Measurements from ENCODE around the gene SKIC3.
A peak's percentile ranks its signal among the peaks of the same experiment; 100 is the strongest.

The SKIC3 gene

DNA sequence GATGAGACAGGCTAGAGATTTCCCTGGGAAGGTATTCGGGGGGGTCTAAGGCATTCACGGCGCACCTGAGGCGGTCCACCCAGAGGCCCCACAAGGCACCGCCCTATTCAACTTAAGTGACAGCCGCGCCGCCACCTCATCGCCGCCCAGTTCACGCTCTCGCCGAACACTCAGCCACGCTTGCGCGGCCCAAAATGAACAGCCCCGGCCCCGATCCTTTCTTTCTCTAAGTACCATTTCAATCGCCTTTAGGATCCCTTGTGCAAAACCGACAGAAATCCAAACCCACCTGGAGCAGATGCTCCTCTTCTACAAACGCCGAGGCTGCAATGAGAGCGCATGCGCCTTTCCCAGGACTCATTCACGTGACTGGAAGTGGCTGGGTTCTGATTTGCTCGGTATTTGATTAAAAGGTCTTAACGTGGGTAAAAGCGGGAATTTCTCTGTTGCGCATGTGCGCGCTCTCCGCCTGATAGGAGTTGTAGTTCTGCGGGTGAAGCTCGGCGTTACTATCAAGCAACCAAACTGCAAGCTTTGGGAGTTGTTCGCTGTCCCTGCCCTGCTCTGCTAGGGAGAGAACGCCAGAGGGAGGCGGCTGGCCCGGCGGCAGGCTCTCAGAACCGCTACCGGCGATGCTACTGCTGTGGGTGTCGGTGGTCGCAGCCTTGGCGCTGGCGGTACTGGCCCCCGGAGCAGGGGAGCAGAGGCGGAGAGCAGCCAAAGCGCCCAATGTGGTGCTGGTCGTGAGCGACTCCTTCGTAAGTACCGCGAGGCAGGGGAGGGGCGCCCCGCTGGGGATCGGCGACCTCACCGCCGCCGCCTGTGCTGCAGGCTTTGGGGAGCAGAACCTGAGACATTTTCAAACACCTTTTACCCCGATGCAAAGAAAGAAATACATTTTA is at the start of gene SKIC3, which contains the start of gene ARSK:
SKIC3 (minus strand) TSS at position 331 of the 902 bp plus-strand sequence. CDS start 7,827 bp downstream, outside the sequence.
ARSK (plus strand) TSS at position 455 of the 902 bp plus-strand sequence; CDS start at position 633, 178 bp downstream.
- peak; percentile 83 for DNase-seq (ENCODE audit: low read depth)

DNA sequence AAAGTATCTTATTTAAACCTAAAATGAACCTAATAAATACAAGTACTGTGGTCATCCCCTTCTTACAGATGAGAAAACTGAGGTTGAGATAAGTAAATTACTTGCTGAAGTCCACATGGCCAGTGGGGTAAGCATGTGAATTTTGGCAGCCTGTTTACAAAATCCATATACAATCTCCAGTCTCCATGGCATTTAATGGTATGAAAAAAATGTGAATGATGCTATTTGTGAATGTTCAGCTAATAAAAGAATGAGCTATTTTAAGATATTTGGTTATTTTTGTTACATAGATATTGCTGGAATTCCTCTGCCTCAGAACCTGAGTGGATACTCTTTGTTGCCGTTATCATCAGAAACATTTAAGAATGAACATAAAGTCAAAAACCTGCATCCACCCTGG is 45.8 kb upstream of the SKIC3 start:
- DNase-seq (ENCODE audit: low read depth): no peak

DNA sequence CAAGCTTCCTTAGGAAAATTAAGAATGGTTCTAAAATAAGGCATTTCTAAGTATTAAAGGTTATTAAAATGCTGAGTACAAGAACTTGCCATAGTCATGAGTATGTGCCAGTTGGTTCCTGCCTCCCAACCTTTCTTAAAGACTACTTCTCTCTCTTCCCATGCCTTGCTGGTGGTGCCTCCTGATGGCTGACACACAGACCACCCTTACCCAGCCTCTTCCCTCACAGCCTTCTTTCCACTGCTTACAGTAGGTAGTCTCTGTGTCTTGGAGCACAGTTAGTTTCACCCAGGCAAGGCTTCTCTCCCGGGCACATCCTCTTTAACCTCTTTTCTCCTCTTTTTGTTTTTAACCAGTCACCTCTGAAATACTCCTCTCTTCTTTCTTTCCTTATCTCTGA is 44.5 kb upstream of the SKIC3 start:
- no peak for DNase-seq (ENCODE audit: low read depth)

DNA sequence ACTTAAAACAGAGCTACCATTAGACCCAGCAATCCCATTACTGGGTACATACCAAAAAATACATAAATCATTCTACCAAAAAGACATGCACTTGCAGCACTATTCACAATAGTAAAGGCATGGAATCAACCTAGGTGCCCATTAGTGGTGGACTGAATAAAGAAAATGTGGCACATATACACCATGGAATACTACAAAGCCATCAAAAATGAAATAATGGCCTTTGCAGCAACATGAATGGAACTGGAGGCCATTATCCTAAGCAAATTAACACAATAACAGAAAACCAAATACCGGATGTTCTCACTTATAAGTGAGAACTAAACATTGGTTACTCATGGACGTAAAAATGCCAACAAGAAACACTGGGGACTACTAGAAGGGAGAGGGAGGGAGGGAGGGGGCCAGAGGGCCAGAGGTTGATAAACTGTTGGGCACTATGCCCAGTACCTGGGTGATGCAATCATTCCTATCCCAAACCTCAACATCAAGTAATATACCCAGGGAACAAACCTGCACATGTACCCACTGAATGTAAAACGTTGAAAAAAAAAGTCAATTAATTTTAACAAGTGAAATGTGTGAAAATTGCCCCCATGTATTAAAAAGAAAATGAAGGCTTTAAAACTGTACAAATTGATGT is 40.6 kb upstream of the SKIC3 start:
- no peak for DNase-seq (ENCODE audit: low read depth)

DNA sequence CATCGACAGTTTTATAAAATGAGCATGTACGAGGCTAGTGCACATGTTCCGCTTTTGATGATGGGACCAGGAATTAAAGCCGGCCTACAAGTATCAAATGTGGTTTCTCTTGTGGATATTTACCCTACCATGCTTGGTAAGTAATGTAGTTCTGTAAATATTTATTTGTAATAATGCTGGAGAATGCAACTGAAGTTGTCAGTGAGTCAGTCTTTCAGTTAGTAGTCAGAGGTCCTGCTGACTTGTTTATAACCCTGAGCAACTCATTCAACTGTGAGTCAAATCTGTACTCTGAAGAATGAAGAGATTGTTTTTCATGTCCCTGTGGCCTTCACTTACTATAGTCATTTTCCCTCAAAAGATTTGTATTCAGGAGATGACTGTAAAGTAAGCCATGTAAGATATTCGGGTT is 36.7 kb upstream of the SKIC3 start:
- DNase-seq (ENCODE audit: low read depth): no peak

DNA sequence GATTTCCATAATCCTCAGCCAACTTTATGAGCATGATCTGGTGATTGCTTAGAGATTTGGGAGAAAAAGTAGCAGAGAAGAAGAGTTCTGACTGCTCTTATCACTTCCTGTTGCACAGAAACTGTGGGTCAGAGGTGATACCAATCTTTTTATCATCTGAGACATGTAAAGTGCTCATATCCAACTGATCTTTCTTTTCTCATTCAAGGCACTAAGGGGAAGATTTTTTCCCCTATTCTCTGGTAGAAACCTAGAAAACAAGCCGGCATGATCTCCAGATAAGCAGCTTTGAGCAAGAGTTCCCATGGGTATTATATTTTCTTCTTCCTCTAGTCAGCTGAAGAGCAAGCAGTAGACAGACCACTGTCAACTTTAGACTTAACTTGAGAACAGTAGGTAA is 36.1 kb upstream of the SKIC3 start:
- DNase-seq (ENCODE audit: low read depth): no peak

DNA sequence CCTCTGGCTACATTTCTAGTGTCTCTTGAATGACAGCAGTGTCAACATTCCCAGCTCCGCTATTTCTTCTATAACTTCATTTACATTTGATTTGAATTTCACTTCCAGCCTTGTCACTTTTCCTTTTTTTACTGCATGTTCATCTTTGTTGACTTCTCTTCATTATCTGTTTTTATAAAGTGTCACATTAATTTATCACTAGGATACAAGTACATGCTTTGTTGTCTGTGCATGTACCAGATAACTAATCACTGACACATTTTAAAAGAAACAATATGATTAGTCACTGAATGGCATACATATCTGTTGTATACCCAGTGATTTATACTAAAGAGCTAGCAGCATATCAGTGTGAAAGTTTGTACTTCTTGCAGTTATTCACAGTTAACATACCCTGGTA is 29.2 kb upstream of the SKIC3 start:
- DNase-seq (ENCODE audit: low read depth): no peak

DNA sequence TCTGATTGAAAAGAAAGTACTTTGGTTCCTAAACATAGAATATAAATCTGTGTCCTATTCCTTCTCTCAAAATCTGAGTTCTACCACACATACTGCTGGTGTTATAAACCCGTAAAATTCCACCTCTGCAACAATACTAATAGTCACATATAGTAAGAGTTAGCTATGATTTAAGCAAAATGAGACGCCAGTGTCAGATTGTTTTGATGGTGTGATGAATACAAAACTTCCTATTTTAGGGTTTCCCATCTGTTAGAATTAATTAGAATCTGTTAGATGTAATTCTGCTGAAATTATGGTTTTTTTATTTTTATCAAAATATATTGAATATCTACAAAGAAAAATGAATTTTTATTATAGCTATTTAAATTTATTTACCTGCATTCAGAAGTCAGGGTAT is 26.8 kb upstream of the SKIC3 start:
- no peak for DNase-seq (ENCODE audit: low read depth)

DNA sequence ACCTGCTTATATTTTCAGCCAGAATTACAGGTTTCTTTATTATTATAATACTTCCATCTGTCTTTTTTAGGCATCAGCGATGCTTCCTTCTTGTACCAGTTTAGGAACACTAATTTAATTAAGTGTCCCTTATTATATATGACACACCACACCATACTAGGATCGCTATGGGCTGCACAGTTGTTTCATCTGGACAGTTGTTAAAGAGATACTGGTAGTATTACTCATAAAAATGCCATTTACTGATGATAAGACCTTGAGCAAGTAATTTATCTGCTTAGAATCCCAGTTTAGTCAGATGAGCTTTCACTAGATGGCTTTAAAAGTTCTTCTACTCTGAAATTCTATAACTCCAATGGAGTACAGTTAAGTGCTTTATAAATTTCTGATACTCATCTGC is 17.2 kb upstream of the SKIC3 start:
- no peak for DNase-seq (ENCODE audit: low read depth)

DNA sequence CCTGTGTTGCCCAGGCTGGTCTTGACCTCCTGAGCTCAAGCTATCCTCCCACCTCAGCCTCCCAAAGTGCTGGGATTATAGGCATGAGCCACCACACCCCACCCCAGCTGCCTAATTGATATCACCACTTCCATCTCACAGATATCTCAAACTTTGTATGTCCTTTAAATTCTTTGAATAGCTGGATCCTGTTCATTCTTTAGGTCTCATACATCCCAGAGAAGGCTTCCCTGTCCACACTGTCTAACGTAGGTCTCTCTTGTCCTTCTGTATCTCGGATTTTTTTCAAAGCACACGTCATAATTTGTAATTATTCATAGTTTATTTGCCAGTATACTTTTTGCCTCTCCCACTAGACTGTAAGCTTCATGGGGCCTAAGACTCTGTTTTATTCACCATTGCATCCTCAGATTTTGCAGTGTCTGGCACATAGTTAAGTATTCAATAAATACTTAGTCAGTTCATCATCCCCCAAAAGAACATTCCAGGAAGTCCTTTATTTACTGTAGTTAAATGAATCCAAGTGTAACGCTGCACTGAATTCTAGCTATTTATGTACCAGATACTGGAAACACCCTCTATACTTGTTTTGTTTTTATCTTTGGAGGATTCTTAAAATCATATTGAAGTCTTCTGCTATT is 10.6 kb upstream of the SKIC3 start:
- DNase-seq (ENCODE audit: low read depth): no peak

DNA sequence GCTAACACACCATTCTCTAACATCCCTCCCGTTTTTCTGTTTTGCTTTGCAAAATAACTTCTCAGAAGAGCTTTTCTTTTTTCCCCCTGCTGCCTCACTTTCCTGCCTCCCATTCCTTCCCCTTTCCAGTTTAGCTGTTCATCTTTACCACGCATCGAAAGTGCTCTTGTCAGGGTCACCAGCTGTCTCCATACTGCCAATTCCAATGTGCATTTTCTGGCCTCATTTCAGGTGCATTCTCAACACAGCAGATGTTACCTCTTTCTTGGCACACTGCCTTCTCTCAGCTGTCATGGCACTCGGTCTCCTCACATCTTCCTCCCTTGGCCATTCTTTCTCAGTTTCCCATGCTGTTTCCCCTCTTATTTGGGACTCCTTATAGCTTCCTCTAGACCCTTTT is 9.7 kb upstream of the SKIC3 start:
- no peak for DNase-seq (ENCODE audit: low read depth)

DNA sequence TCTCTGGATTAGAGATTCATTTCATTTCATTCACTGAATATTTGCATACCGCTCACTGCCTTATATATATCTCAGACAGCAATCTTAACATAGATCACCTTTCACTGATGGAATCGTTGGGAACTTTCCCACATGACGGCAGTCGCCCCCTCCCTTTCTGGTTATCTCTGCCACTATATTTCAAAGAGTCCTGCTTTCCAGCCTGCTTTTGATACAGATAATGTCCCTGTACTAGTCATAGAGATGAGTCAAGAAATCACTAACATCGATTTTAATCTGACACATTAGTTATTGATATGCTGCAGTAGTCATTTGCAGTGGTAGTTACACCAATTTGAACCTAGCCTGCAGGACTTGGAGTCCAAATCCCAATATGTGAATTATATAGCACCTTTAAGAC is 8.6 kb upstream of the SKIC3 start:
- no peak for DNase-seq (ENCODE audit: low read depth)

DNA sequence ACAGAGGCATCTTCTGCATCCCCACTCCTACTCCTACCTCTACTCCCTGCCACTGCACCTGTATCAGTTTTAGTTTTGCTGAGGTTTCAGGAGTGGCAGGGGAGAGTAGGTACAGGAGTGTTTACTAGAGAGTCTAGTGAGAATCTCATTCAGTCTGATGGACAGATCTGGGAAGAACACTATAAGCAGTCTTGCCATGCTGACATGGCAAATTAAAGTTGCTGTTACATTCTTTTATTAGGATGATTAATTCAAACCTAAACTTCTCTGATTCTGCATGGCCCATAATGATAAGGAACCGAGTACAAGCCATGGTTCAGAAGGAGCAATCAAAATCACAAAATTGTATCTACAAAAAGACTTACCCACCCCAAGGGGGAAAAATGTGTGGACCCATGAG is 7.5 kb upstream of the SKIC3 start:
- no peak for DNase-seq (ENCODE audit: low read depth)

DNA sequence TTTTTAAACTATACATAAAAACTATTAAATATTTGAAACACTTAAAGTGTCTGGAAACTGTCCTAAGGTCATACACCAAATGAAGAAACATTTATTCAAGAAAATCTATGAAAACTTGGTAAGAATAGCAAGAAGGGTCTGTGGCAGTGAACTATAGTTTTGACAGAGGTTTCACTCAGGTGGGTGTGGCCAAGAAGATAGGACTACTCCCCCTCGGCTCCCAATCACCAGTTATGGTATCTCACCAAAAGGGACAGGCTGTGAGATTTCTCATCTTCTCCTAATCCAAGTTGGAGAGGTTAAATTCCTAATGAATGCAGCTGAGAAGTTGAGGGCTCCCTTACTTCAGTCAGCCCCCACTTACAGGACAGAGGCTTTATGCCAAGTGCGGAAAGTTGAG is 3.1 kb upstream of the SKIC3 start:
- no peak for DNase-seq (ENCODE audit: low read depth)

DNA sequence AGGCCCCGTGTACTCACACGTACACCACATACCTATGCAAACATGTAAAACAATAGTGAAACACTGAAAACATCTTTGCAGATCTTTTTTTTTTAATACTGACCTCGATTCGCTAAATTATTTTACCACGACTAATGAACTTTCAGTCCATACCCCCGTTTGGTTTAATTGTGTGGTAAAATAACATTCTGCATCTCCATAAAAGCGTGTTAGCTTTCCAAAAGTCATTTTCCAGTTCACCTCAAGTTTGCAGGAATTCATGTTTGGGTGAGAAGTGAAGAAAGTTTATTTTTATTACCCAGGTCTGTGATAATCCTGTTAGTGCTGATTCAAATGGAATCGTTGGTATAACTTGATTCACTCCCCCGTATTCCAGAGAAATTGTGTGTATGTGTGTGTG is 776 bp upstream of the SKIC3 start:
- DNase-seq (ENCODE audit: low read depth): no peak

DNA sequence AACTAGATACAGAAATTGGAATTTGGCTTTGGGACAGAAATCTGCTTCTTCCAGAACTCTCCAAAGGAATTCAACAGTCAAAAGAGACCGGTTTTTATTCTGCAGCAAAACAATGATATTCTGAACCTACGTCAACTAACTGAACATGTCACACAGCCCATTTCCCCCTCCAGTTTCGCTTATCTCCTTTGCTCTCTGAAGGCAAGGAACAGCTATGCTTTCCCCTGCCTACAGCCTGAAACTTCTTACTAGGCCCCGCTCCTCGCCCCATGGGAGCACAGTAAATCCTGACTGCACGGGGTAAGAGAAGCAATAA is 488 bp downstream of the SKIC3 start:
- no peak for DNase-seq (ENCODE audit: low read depth)

DNA sequence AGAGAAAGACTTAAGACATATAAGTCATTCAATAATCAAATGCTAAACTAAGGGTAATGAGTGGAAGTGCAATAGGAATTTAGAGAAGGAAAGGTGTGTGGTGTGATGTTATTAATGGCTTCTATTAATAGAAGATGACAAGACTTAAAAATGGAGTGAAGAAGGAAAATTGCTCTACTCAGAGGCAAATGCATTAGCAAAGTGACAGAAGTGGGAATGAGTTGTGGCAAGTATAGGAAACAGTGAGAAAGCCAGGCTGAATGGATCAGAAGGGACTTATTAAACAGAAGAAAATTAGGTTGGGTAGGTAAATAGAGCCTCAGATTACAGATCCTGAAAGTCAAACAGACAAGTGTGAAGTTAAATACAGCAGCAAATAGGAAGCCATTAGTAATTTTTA is 5.7 kb downstream of the SKIC3 start:
- no peak for DNase-seq (ENCODE audit: low read depth)

DNA sequence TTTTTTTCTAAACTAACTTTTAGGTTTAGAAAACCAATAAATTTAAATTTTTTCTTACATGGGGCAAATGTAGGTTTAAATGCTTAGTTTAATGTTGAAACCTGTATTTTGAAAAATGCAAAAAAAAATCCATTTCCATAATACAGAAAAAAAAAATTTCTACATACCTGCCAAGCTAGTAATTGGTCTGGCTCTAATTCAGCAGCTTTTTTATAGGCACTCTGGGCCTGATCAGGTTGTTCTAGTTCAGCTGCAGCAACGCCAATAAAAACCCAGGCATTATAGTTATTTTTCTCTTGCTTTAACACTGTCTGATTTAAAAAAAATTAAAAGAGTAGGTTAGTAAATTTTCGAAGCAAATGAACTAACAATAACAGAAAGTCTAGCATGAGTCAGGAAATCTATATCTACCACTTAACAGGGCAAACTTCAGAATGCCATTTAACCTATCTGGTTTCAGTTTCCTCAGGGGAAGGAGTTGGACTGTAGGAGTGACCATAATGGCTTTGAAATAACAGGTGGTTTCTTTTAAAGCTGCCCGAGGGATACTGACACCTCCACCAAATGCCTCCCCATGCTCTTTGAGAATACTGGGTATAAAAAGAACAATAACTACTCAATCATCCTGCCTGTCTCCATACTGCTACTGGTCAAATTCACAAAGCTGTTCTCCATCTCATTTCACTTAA is 11.6 kb downstream of the SKIC3 start:
- DNase-seq (ENCODE audit: low read depth): no peak

DNA sequence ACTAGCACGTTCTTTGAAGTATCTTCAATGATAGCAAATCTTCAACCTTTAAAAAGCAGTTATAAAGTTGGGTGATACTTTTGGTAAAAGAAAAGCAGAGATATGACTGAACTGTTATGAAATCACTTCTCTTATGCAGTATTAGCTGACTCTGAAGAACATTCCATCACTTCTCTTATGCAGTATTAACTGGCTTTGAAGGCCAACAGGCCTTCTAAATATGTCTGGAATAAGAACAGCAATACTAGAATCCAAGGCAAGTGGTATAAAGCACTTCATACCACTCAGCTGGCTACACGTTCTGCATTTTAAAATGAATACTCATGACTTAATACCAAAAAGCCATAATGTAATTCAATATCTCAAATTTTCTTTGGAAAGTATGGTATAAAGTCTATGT is 17.3 kb downstream of the SKIC3 start:
- DNase-seq (ENCODE audit: low read depth): no peak

DNA sequence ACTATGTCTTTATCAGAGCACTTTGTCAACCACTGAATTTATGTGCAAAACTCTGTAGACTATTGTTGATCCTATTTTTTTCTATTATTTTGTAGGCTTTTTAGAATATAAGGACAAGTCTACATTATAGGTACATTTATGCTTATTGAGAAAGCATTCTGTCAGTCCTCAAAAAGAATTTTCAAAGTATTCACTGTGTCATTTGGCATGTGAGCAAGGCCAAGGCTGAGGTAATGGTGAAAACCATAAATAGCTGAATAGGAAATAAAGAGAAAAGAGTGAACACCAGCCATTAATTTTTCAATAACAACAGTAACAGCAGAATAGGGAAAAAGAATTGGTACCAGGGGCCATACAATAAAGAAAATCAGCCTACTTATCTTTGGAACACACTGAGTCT is 21.0 kb downstream of the SKIC3 start:
- DNase-seq (ENCODE audit: low read depth): no peak

DNA sequence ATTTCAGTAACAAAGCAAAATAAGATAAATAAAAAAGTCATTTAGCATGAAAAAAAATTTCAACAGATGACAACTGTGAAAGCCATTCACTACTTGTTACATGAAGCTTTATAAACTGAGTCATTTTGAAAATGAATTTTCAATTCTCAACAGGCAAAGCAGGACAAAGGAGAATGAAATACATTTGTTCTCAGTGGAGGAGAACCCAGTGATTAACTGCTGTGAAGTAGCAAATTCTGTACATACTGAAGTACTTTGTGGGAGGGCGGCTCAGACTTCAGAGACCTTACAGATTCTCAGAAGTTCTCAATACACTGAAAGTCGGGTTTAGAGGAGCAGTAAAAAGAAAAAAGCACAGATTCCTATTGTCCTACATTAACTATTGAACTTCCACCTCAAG is 21.7 kb downstream of the SKIC3 start:
- no peak for DNase-seq (ENCODE audit: low read depth)

DNA sequence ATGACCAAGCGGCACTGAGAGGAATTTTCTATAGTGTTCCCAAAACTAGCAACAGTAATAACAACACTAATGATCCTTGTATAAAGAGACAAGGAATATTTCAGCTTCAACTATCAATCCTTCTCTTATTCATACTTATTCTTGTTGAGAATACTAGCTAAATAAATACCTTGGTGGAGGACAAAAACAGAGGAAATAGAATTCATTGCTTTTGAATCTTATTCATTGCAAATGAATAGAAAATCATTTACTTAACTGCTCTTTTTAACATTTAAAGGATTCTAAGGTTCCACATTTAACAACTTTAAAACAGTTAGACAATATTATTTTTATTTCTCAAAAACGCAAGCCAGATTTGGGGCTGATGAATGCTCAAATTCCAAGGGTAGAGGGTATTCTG is 22.4 kb downstream of the SKIC3 start:
- DNase-seq (ENCODE audit: low read depth): no peak

DNA sequence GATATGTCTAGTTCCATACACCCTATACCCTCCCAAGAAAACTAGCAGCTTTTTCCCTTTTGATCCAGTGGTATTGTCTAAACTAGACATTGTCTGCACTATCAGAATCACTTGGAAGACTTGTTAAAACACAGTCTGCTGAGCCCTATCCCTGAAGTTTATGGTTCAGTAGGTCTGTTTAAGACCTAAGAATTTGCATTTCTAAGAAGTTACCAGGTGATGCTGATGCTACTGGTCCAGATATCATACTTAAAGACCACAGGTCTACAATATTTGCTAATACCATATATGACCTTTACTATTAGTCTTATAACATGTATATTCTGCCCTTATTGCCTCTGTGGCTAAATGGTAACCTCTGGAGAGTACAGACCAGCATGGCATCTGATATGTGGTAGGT is 23.3 kb downstream of the SKIC3 start:
- DNase-seq (ENCODE audit: low read depth): no peak

All from activated gamma-delta T cell treated with anti-CD3 and anti-CD28 coated beads, Interleukin-2, amount 50 U/mL, for 16 hours (primary cell).